Measurements from ENCODE around the gene AMHR2.

AMHR2 gene

GRCh38 chr12:53459097-53459496 lies 35.4 kb downstream of the AMHR2 start:
- DNase-seq = no peak
- Mint-ChIP-seq H3K27ac (peak overlapping the region in 1 of 2 donors; percentile 29), H3K27me3 (no peaks in the 10 kb centered on the region), H3K4me3 (no peak overlapping the region), H3K4me1 (peaks cover 69% of the 10 kb centered on the region), H3K9me3 (no peaks in the 10 kb centered on the region)
- no peak for ATAC-seq

GRCh38 chr12:53461059-53461458 lies 37.4 kb downstream of the AMHR2 start:
- ATAC-seq (no peak), DNase-seq (no peak)
- Mint-ChIP-seq H3K9me3 (no peaks in the 10 kb centered on the region), H3K27ac (peak overlapping the region in 1 of 2 donors; percentile 91), H3K4me3 (no peak overlapping the region), H3K27me3 (no peaks in the 10 kb centered on the region), H3K4me1 (peaks cover 54% of the 10 kb centered on the region)

DNA sequence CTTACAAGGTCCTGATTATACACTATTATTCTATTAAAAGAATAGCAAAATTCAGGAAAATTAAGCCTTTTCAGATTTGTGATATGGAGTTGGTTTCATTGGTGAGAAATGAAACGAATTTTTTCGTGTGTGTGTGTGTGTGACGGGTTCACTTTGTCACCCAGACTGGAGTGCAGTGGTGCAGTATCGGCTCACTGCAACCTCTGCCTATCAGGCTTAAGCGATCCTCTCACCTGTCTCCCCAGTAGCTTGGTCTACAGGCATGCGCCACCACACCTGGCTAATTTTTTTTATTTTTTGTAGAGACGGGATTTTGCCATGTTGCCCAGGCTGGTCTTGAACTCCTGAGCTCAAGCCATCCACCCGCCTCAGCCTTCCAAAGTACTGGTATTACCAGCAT lies 37.9 kb downstream of the AMHR2 start:
- Mint-ChIP-seq H3K27ac (peak overlapping the region in 1 of 2 donors; percentile 59), H3K27me3 (no peaks in the 10 kb centered on the region), H3K4me1 (peaks cover 56% of the 10 kb centered on the region), H3K9me3 (no peaks in the 10 kb centered on the region), H3K4me3 (no peak overlapping the region)
- ATAC-seq (no peak), DNase-seq (no peak)

DNA sequence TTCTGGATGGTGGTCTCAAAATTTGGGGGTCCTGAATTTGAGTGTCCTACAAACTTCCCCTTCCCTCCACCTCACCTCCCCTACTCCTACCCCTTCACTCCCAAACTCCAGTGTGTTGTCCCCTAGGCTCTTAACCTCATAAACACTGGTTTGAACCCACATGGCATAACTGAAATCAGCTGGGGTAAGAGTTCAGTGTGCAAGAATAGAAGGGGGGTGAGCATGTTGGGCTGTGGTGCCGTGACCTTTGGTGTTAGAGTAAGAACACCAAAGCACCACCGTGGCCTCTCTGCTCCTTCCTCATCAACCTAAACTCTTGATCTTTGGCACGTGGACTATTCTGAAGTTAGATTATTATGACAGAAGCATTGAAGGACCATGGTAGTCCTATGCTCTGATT lies 39.3 kb downstream of the AMHR2 start:
- H3K4me1 Mint-ChIP-seq = peaks cover 66% of the 10 kb centered on the region
- no peak for ATAC-seq
- H3K27me3 Mint-ChIP-seq = no peaks in the 10 kb centered on the region

DNA sequence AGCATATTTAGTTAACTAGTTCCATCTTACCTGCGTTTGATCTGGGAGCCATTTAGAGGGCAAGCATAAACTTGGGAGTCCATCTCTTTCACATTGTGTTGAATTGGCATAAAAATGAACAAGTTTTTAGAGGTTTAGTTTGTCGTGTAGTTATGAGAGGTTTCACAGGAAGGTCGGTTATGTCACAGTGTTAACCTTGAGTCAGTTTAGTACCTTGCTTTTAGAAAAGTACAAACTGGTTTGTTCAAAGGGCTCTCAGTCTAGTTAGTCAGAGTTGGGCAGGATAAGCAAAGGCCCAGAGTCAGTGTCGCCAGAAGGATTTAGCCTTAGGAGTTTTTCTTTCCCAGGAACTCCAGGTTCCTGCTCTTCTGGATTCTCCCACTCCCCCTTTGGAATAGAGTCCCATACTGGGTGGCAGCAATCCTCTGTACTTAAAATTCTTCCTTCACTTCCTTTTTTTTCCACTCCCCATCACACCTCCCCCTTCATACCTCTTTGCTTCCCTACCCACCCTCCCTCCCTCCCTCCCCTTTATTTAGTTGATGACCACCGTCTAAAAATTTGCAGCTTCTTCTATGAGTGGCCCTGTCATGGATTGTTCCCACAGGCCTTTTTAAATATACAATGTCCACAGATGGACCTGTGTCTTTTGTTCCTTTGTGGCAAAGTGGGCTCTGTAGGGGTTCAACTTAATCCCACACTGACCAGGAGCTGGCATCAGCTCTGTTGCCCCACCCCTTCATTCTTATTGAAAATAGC lies 40.3 kb downstream of the AMHR2 start:
- H3K27ac Mint-ChIP-seq = peak overlapping the region in 1 of 2 donors; percentile 63
- H3K27me3 Mint-ChIP-seq = no peaks in the 10 kb centered on the region
- peaks cover 67% of the 10 kb centered on the region for H3K4me1 Mint-ChIP-seq
- no peaks in the 10 kb centered on the region for H3K9me3 Mint-ChIP-seq
- H3K4me3 Mint-ChIP-seq = no peak overlapping the region
- DNase-seq (no peak), ATAC-seq (no peak)

More for the DNA sequence above, 39.3 kb downstream of the AMHR2 start:
- H3K9me3 Mint-ChIP-seq = no peaks in the 10 kb centered on the region
- H3K4me3 Mint-ChIP-seq = no peak overlapping the region
- H3K27ac Mint-ChIP-seq = no peak overlapping the region
- no peak for DNase-seq

DNA sequence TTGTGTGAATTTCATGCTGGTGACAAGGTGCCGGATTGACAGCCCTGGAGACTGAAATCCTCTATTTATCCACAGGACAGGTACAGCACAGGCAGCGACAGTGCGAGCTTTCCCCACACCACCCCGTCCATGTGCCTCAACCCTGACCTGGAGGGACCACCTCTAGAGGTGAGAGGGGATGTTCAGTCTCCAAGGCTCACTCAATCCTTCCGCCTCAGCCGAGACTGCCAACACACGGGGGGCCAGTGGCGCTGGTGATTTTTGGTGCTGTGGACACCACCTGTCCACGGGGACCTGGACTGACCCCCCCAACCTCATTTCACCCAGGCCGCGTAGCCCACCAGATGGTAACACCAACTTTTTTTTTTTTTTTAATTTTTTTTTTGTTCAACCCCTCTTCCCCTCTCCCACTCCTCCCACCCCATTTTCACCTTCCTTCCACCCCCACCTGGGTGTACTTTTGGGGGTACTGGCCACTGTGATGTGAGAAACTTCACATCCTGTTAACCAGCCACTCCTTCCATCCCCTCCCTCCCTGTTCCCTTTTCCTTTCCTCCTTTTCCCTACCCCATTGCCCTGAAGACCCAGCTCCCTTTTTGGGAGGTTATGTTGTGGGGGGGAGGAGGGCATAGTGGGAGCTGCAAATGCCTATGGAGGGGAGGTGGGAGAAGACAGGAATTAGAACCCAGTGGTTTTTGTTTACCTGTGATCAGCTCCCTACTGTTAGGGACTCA lies 41.2 kb downstream of the AMHR2 start:
- no peaks in the 10 kb centered on the region for H3K9me3 Mint-ChIP-seq
- ATAC-seq = no peak
- no peaks in the 10 kb centered on the region for H3K27me3 Mint-ChIP-seq
- H3K4me3 Mint-ChIP-seq = no peak overlapping the region
- peaks cover 59% of the 10 kb centered on the region for H3K4me1 Mint-ChIP-seq
- no peak for DNase-seq
- peak overlapping the region; percentile 48 to 74 for H3K27ac Mint-ChIP-seq

DNA sequence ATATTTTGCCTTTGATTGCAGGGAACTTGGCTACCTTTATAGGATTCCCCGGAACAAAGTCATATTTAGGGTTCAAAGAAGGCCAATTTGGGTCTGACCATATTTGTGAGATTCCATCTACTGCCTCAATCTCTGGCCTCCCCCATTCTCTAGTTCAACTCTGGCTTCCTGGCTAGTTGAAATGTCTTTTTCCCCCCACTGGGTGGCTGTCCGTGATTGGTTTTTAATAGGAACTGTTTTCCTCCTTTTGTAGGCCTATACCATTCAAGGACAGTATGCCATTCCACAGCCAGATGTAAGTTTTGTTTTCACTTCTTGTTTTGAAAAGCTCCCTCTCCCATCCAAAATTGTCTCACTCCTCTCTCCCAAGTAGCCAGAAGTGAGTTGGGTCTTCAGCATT lies 42.0 kb downstream of the AMHR2 start:
- no peak overlapping the region for H3K4me3 Mint-ChIP-seq
- DNase-seq (no peak), ATAC-seq (no peak)
- no peak overlapping the region for H3K27ac Mint-ChIP-seq
- no peaks in the 10 kb centered on the region for H3K27me3 Mint-ChIP-seq
- peaks cover 56% of the 10 kb centered on the region for H3K4me1 Mint-ChIP-seq
- H3K9me3 Mint-ChIP-seq = no peaks in the 10 kb centered on the region

GRCh38 chr12:53466640-53467039 lies 43.0 kb downstream of the AMHR2 start:
- Mint-ChIP-seq H3K27ac (peak overlapping the region; percentile 20 to 62), H3K4me1 (peaks cover 57% of the 10 kb centered on the region), H3K4me3 (no peak overlapping the region), H3K27me3 (no peaks in the 10 kb centered on the region), H3K9me3 (no peaks in the 10 kb centered on the region)
- ATAC-seq (no peak), DNase-seq (no peak)

DNA sequence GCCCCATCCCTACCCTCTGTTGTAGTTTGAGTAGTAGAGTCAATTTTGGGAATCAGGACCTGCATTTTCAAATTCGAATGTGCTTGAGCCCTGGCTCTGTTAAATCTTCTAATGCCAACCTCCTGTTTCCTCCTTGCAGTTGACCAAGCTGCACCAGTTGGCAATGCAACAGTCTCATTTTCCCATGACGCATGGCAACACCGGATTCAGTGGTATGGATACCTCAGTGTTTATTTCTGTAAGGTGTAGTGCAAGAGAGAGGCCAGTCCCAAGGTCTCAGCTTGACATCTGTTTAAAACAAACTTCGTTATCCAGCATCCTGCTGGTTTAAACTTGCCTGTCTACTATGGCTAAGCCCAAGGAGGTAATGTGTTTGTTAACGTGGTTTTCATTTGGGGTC lies 43.4 kb downstream of the AMHR2 start:
- no peaks in the 10 kb centered on the region for H3K9me3 Mint-ChIP-seq
- H3K4me3 Mint-ChIP-seq = no peak overlapping the region
- H3K27ac Mint-ChIP-seq = peak overlapping the region; percentile 35 to 62
- ATAC-seq (no peak), DNase-seq (no peak)
- no peaks in the 10 kb centered on the region for H3K27me3 Mint-ChIP-seq
- H3K4me1 Mint-ChIP-seq = peaks cover 61% of the 10 kb centered on the region

DNA sequence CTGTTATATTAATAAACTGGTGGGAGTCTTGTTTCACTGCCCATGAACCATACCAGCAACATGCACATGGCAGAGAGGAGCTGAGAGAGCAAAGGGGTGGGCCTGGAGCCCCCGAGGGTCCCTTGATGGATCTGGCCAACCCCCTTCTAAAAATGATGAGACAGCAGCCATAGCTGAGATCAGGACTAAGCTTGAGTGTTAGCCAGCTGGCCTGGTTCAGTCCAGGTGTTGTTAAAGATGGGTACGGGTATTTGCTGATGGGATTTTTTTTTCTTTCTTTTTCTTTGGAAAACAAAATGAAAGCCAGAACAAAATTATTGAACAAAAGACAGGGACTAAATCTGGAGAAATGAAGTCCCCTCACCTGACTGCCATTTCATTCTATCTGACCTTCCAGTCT lies 44.2 kb downstream of the AMHR2 start:
- H3K27ac Mint-ChIP-seq = peak overlapping the region in 1 of 2 donors; percentile 59
- H3K9me3 Mint-ChIP-seq = no peaks in the 10 kb centered on the region
- no peaks in the 10 kb centered on the region for H3K27me3 Mint-ChIP-seq
- ATAC-seq (no peak), DNase-seq (no peak)
- no peak overlapping the region for H3K4me3 Mint-ChIP-seq
- peaks cover 63% of the 10 kb centered on the region for H3K4me1 Mint-ChIP-seq

DNA sequence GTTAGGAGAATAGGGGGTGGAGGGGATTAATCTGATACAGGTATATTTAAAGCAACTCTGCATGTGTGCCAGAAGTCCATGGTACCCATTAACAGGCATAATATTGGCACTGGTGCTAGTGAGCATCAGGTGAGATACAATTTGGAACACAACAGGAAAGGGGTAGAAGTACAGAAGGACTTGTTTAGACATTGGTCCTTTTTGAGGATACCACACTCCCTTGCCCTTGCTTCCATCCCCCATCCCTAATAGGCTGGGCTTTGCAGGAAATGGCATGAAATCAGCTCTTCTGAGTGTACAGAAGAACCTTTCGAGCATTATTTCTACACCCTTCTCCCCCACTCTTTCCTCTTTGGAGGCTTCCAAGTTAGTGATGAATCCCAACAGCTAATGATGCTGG lies 44.6 kb downstream of the AMHR2 start:
- DNase-seq (no peak), ATAC-seq (peak; percentile 24)
- H3K4me1 Mint-ChIP-seq = peaks cover 67% of the 10 kb centered on the region
- no peak overlapping the region for H3K4me3 Mint-ChIP-seq
- H3K27ac Mint-ChIP-seq = peak overlapping the region in 1 of 2 donors; percentile 72
- H3K27me3 Mint-ChIP-seq = no peaks in the 10 kb centered on the region
- no peaks in the 10 kb centered on the region for H3K9me3 Mint-ChIP-seq

DNA sequence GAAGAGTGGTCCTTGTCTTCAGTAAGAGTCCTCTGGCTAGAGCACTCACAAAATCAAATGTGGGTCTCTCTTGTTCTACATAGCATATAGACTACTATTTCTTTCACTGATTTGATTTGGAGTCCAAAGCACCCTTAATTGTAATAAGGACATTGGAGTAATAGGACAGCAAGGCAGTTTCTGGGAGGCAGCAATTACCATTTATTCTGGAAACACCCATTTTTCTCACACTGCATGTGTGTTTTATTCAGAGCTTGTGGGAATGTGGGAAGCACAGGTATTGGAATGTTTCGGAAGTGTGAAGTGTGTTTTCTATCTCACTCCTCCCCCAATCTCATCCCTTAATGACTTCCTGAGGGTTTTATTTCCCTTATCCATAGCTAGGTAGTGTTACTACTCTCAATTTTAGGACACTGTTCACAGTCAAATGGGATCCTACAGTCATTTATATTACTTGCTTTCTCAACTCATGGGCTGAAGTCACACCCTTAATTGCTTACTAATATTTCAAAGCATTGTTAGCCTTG lies 48.5 kb downstream of the AMHR2 start:
- Mint-ChIP-seq H3K27ac (no peak overlapping the region), H3K4me3 (no peak overlapping the region), H3K27me3 (no peaks in the 10 kb centered on the region), H3K4me1 (peaks cover 78% of the 10 kb centered on the region), H3K9me3 (no peaks in the 10 kb centered on the region)
- DNase-seq (no peak), ATAC-seq (no peak)

DNA sequence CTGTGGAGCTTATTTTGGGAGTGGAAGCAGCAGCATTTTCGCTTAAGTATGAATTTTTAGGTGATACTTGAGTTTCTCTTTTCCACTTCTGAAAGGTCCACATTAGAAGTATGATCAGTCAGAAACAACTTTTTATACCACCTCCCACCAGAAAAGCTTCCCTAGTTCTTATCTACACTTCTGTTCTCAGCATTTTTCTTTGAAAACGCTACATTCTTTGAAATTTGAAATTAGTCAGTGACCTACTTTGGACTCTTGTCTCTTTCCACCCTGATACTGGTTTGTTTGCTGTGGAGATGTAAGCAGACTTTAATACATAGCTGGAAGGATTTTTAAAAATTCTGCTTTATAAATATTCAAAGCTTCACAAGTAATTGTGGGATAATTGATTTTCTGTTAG lies 50.4 kb downstream of the AMHR2 start:
- Mint-ChIP-seq H3K27me3 (no peaks in the 10 kb centered on the region), H3K4me1 (peaks cover 66% of the 10 kb centered on the region), H3K27ac (peak overlapping the region in 1 of 2 donors; percentile 82), H3K9me3 (no peaks in the 10 kb centered on the region), H3K4me3 (peak overlapping the region; percentile 57 to 70)
- ATAC-seq (no peak), DNase-seq (no peak)

- Mint-ChIP-seq H3K27me3 (no peaks in the 10 kb centered on the region), H3K27ac (peak overlapping the region; percentile 82 to 96), H3K9me3 (no peaks in the 10 kb centered on the region), H3K4me3 (peak overlapping the region; percentile 57 to 70), H3K4me1 (peaks cover 67% of the 10 kb centered on the region)
- ATAC-seq (peak; percentile 42), DNase-seq (no peak)
Observed at GRCh38 chr12:53474819-53475218, 51.2 kb downstream of the AMHR2 start.

DNA sequence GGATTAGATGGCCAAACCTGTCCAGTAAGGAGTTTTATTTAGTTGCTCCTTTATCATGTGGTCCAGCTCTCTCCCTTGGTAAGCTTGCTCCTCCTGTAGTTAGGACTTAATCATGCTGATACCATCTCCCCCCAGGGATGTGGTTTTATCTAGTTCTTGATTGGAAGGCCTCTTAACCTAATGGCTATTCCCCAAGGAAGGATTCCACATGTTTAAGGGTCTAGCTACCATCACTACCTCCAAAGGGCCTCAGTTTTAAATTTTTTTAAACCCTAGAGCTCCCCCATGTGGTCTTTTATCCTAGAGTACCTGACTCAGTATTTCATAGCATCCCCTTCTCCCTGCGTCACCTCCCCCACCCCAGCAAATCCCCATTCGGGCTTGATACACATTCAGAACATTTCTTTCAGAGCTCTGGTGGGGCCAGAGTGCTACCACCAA lies 53.1 kb downstream of the AMHR2 start:
- H3K9me3 Mint-ChIP-seq = no peaks in the 10 kb centered on the region
- H3K4me1 Mint-ChIP-seq = peaks cover 55% of the 10 kb centered on the region
- H3K27me3 Mint-ChIP-seq = no peaks in the 10 kb centered on the region
- peak; percentile 50 for ATAC-seq
- peak overlapping the region; percentile 29 to 92 for H3K27ac Mint-ChIP-seq
- DNase-seq = no peak
- H3K4me3 Mint-ChIP-seq = no peak overlapping the region

DNA sequence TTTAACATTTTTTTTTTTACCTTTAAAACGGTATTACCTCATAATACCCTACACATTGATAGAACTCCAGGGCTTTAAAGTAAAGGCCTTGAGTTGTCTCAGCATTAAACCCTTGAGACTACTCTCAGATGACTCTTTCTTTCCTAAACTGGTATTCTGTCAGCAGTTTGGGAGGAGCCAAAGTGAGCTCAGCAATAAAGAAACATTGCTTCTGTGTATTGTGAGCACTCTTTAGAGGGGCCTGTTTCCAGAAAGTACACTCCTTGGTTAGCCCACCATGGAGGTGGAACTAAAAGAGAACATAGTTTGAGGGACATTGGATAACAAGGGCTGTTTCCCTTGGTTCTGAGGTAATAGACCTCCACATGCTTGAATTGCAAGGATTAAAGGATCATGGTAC lies 55.2 kb downstream of the AMHR2 start:
- Mint-ChIP-seq H3K27me3 (no peaks in the 10 kb centered on the region), H3K9me3 (no peaks in the 10 kb centered on the region), H3K4me1 (peaks cover 41% of the 10 kb centered on the region), H3K27ac (peak overlapping the region in 1 of 2 donors; percentile 25), H3K4me3 (no peak overlapping the region)
- DNase-seq = no peak
- ATAC-seq = no peak

Measured in stimulated activated naive CD8-positive, alpha-beta T cell treated with anti-CD3 and anti-CD28 coated beads, Interleukin-15, amount 100 ng/mL, for 72 hours (primary cell).